GM19240 (cell line): ENCODE data around the gene PPM1M.
A peak's percentile ranks its signal among the peaks of the same experiment; 100 is the strongest.
"Not testable (repeated sequence)": the region's sequence is repeated elsewhere in the genome, so short reads cannot be mapped to it uniquely, and the experiment has no call there.

Source experiments
- DNase-seq: peaks from one replicate; pipeline ENCODE4 v3.0.0; 2011; ENCODE audit warnings: low spot score; ENCODE audit not compliant: insufficient read length

The PPM1M gene

DNA sequence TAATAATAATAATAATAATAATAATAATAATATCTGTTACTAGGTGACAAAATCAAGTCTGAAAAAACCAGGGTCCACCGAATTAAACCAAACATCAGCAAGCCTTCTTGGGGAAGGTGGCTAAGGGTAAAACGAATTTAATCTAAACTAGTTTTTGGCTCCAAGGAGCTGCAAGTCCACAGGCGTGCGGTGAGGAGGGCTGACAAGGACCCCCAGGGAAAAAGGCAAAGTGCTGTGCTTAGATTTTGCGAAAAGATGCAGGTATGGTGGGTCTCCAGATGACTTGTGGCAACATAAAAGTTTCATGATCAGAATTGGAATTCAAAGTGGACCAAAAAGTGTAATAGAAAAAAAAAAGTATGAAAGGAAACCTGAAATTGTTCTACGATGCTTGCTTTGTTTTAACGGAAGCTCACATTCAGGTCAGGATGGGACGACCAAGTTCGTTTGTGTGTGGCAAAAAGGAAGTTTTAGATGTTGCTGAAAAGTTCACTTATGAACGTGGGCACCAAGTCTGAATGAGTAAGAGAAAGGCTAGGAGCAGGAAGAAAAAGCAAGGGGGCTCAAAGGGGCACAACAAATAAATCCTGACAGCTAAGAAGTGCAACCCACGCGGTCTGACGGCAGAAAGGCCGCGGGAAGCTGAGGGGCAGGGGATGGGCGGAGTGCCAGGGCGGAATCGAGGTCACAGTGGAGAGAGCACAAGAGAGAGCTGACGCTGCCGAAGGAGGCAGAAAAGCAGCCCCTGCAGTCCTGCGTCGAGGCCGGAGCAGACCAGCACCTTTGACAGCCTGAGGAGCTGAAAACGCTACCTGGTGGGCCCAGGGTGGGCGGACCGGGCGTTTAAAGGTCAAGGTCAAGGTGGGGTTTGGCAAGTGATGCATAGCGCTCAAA is 31.8 kb downstream of the PPM1M start:
- DNase-seq, result peak; percentile 38

DNA sequence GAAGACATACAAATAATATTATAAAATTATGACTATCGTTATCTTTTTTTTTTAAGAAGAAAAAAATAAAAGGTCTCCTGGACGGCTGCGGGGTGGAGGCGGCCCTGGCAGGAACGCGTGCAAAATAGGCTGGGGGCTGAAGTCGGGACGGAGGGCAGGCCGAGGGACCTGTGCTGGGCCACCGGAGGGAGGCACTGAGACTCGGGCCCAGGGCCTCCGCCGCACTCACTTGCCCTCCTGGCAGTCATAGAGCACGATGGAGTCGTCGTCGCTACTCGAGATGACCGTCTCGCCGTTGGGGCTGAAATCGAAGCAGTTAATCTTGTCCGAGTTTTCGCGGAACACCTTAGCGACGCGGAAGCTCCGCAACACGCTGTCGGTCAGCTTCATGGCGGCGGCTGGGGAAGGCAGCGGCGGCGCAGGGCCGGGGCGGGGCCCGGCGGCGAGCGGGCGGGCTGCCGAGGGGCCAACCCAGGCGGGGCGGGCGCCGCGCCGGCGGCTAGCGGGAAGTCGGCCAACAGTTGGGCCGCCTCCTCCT is 32.5 kb downstream of the PPM1M start:
- DNase-seq, result no peak

DNA sequence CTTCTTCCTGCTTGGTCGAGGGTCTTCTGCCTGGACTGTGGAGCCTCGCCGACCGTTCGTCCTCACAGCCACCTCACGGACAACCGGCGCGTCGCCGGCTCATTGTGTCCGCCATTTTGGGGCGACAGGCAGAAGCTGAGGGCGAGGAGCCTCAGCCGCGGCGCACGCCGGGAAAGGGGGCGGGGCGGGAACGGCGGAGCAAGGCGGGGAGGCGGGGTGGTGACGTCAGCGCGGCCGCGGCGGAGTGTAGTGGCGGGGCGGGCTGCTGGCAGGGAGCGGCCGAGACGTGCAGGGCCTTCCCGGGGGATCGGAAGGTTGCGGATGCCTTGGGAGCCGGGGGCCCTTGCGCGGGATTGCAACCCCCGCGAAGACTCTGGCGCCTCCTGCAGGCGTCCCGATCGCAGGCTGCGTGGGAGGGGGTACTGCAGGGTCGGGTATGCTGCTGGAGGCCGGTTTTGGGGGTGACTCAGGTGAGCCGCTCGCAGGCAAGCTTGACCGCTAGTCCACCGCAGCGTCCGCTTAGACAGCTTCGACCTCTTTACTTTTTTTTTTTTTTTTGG is 33.0 kb downstream of the PPM1M start, which contains the start of gene WDR82:
WDR82 (minus strand) TSS at position 140 of the 560 bp plus-strand sequence. CDS start 288 bp downstream, outside the sequence.
- DNase-seq, result peak; percentile 93

DNA sequence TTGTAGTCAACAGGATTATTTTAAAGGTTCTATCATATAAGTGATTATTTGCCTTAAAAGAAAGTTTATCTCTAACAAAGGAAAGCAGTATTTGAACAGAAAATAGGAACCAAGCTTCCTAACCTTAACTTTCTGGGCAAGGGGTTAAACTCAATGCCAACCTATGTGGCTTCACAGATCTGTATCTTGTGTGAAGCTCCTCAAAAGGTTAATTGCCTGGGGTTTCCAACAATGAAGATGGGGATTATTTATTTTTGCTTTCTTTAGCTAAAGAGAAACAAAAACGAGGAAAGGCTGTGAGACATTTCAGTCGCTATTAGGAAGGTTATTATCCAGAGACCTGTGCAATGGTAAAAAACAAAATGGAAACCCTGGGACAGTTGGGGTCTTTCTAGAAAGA is 34.0 kb downstream of the PPM1M start:
- no peak for DNase-seq

DNA sequence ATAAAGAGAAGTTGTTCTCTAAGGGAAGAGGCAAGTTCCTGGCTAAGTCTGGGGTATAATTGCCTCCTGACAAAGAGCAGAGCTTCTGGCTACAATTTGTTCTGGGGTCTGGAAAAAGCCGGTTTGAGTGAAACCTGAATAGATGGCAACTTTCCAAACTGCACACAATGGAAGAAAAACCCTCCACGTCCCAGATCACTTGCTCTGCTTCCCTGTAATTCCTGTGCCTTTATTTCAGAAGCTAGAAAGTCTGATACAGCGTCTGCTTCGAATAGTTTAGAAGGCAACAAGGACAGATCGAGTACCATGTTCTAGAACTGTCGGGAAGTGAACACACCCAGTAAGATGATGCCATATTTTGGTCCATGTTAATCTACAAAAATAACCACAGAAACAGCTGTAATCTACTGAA is 34.5 kb downstream of the PPM1M start:
- DNase-seq, result no peak

DNA sequence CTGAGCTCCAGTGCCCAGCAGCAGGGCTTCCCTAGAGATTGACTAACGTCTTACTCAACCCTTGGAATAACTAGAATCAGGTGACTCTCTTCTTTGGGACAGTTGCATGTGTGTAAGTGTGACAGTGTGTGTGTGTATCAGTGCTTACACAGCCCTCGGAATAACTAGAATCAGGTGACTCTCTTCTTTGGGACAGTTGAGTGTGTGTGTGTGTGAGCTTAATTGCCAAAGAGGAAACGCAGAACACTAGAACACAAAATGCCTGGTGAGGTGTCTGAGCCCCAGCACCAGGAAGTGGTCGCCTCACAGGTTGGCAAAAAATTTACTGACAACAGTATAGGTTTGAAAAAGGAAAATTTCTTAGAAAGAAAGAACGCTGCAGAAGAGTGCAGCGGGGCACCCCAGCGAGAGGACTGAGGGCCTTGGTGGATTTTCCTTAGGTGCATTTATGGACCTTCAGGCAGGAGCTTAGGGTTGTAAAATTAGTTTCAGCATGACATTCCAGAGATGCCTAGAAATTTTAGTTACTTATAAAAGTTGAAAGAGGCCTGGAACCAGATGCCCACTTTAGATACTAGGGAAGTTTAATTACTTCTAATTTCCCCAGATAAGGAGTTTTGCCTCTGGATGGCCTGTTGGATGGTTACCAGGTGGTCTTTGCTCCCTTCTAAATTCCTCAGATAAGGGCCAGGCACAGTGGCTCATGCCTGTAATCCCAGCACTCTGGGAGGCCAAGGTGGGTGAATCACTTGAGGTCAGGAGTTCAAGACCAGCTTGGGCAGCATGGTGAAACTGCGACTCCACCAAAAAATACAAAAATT is 36.6 kb downstream of the PPM1M start:
- no peak for DNase-seq

DNA sequence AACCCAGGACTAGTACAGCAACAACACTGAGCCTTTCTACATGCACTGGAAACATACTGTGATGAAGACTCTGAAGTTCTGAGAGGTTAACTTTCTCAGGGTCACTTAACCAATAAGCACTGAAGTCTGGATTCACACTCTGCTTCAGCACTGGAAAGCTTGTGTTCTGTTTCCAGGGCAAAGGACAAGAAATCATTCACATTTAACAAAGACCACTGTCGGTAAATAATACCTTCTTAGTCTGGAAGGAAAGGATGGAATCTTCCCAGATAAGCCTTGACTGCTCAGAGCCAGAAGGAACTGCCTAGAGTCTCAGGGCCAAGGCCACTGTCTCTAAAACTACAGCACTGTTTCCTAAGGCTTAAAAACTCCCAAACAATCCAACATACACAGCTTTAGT is 37.7 kb downstream of the PPM1M start:
- DNase-seq, result no peak

DNA sequence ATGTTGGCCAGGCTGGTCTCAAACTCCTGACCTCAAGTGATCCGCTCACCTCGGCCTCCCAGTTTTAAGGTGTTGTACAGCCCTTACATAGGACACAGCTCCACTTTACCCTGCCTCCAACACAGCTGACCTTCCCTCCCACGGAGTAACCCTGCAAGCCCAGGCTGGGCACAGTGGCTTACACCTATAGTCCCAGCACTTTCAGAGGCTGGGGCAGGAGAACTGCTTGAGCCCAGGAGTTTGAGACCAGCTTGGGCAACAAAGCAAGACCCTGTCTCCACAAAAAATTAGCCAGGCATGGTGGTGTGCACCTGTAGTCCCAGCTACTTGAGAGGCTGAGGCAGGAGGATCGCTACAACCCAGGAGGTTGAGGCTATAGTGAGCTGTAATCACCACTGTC is 38.5 kb downstream of the PPM1M start:
- not testable (repeated sequence) for DNase-seq

DNA sequence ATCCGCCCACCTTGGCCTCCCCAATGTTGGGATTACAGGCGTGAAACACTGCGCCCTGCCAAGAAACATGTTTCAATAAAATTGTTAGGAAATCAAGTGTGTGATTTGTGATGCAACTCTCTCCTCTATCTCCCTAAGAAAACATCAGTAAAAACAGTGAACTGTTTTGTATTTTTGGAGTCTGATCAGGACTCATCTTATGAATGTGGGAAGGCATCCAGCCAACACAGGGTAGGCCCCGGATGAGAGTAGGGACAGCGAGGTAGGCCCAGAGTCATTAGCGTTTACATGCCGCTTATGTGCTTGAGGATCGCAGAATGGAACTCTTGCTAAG is 41.2 kb downstream of the PPM1M start:
- no peak for DNase-seq

DNA sequence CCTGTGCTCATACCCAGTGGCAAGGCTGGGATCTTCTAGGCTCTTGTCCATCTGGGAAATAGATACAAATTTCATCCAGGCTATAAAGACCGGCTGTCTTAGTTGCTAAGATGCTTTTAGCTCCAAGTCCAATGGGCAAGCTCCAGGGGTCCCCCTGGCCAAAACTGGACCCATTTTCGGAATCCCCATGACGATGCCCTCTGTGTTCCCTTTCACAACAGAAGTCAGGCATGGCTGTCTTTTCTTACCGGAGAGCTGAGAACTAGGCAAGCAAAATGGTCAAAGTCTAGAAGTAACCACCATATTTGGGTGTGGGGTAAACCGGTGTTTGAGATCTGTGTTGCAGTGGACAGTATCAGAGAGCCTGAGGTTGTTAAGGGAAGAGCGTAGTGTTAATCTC is 43.1 kb downstream of the PPM1M start:
- no peak for DNase-seq

DNA sequence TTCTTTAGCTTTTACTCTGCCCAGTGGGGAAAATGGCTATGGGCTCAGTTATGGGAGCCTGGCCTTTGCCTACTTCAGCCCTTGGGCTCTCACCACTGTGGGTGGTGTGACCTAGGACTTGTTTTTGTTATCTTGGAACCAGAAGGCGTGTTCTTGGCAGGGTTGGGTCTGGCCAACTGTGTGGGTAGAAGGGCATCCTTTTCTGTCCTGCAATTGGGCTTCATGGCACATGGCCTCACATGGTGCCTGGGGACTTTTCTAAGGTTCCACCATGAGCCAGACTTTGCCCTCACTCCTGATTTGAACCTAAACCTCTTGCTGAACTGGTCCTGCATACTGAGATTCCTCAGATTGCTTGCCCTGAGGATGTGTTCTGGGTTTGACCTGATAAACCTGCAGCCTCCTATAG is 43.8 kb downstream of the PPM1M start:
- no peak for DNase-seq

DNA sequence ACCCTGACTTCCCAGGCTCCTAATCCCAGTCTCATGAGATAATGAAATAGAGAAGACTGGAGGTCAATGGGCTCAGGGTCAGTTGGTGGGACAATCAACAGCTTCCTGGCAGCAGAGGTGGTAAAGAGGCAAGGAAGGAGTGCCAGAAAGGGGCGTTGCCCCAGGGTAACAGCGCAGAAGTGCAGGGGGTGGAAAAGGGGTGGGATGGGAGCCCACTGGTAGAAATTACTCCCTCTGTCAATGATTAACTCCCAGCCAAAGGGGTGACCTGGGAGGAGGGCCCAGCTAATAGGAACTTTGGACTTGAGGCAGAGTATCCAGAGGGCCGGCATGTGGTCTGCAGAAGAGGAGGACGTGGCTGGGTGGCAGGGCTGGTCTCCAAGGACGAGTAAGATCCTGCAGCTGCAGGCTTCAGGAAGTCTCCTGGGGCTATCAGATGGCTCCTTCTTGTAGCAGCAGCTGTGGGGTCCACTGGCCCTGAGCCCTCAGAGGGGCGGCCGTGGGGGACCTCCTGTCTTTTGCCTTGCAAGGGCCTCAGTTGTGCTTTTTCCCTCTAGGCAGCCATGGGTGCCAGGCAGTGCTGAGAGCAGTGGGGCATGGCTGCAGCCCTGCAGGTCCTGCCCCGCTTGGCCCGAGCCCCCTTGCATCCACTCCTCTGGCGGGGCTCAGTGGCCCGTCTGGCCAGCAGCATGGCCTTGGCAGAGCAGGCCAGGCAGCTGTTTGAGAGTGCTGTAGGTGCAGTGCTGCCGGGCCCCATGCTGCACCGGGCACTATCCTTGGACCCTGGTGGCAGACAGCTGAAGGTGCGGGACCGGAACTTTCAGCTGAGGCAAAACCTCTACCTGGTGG is 44.4 kb downstream of the PPM1M start:
- DNase-seq, result no peak

DNA sequence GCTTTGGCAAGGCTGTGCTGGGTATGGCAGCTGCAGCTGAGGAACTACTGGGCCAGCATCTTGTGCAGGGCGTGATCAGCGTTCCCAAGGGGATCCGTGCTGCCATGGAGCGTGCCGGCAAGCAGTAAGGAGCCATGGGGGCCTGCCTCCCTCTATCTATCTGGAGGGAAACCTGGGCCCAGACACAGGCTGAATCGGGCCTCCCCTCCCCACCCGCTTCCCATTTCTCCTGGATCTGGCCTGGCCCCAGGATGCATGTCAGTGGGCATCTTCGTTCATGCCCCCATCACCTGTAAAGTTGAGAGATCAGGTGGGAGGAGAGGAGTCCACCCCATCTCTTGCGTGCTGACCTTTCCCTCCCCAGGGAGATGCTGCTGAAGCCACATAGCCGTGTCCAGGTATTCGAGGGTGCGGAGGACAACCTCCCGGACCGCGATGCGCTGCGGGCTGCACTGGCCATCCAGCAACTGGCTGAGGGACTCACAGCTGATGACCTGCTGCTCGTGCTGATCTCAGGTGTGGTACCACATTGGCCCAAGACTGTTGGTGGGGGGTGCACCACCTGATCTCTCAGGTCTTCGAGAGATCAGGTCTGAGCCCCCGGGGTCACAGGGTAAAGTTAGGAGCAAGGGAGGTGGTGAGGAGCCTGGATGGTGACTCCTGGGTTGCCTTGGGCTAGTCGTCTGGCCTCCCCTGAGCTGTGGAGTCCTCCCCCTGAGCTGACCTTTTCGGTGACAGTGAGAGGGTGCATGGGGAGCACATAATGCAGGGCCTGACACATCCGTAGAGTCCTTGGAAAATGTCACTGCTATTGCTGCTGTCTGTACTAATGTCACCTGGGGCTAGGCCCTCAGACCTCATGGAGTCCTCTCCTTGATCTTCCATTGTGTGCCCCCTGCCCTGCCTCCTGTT is 45.3 kb downstream of the PPM1M start:
- DNase-seq, result no peak

DNA sequence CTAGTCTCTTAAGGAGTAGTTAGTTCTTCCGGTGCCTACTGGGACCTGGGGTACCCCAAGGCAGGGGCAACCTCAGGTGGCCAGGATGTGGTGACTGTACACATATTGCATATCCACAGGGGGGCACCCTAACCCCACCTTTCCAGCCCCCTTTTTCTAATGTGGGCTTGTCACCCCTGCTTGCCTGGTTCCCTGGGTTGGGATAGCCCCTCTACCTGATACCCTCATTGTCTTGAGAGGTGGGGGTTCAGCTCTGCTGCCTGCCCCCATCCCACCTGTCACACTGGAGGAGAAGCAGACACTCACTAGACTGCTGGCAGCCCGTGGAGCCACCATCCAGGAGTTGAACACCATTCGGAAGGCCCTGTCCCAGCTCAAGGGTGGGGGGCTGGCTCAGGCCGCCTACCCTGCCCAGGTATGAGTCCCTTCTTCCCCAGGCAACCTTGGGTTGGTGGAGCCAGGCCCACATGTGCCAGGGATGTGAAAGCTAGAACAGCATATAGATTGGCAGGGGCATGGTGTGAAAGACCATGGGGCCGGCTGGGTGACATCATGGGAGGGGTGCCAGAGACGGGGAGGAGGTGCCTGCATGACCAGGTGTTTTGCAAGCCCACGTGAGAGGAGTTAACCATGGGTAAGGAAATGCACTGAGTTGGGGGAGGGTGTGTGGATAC is 46.1 kb downstream of the PPM1M start:
- no peak for DNase-seq

DNA sequence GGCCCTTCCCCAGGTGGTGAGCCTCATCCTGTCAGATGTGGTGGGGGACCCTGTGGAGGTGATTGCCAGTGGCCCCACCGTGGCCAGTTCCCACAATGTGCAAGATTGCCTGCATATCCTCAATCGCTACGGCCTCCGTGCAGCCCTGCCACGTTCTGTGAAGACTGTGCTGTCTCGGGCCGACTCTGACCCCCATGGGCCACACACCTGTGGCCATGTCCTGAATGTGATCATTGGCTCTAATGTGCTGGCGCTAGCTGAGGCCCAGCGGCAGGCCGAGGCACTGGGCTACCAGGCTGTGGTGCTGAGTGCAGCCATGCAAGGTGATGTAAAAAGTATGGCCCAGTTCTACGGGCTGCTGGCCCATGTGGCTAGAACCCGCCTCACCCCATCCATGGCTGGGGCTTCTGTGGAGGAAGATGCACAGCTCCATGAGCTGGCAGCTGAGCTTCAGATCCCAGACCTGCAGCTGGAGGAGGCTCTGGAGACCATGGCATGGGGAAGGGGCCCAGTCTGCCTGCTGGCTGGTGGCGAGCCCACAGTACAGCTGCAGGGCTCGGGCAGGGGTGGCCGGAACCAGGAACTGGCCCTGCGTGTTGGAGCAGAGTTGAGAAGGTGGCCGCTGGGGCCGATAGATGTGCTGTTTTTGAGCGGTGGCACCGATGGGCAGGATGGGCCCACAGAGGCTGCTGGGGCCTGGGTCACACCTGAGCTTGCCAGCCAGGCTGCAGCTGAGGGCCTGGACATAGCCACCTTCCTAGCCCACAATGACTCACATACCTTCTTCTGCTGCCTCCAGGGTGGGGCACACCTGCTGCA is 46.9 kb downstream of the PPM1M start:
- no peak for DNase-seq

DNA sequence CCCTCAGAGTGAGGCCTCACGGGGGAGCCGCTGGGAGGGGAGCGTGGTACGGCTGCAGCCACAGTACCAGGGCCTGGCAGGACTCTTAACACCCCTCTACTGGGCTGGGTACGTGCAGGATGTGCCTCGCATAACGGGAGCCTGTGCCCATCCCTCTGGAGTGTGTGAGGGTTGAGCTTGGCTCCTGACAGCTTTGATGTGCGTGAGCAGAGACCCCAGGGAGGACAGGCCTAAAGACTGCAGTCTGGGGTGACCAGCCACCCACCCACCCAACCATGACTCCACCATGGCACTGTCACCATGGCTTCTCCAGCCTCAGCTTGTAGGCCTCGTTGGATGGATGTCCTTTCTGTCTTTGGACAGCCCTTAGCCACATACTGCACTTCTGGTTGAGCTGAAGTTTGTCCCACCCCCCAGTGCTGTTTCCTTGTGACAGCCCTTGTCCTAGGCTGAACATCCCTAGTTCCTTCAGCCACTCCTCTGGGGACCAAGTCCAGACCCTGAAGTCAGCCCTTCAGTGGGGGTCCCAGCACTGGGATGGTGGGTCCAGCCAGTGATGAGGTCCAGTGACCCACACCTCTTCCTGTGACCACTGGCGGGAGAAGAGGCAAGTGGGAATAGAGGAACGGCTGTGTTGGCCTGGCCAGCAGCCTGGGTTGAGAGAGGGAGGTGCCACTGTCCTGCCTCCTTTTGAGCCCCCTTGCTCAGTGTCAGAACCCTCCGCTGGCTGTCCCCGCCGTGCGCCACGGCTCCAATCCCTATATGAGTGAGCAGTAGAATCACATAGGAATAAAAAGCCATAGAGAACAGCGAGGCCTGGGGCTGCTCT is 48.1 kb downstream of the PPM1M start:
- DNase-seq, result no peak

DNA sequence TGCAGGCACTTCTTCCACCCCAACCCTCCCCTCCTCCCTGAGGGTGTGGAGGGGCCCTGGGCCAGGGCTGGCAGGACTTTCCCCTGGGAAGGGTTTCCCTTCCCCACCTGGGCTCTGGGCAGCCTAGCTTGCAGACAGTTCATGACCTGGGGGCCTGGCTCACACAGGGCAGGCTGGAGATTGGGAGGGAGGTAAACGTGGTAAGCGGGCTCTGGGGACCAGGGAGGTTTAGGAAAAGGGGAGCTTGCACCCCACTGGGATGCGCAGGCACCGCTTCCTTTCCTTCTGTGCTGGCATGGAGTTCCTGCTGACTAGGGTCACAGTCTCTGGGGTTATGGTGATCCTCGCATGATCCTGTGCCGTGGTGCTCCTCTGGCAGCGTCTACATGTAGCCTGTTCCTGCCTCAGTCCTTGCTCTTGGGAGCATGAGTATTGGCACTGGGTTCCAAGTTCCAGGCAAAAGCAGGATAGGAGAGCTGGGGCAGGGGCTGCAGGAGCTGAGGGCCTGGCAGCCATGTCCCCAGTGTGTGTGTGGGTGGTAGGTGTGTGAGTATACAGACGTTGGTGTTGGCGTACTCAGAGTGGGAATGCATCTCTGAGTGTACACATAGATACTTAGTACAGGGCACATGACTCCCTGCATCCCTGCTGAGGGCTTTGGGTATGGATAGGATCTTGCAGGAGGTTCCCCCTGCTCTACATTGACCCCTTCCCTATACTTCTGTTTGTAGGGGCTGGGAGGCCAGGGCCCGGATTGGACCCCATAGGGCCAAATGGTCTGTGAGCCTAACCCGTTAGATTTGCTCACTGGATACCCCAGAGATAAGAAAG is 49.0 kb downstream of the PPM1M start:
- no peak for DNase-seq
